Femur (tissue), 1 donor: ENCODE data around the gene ZNF197.
"Not testable (repeated sequence)": the region's sequence is repeated elsewhere in the genome, so short reads cannot be mapped to it uniquely, and the experiment has no call there.

Experiments used
- DNase-seq: peaks from one replicate; pipeline ENCODE4 v3.0.0-alpha.2; 2017

Gene ZNF197

GRCh38 chr3:44624749-44625480 lies at the start of gene ZNF197:
Gene ZNF197, plus strand, starts transcription at chr3:44625036. Its CDS starts 4,119 bp downstream, at chr3:44629155.
- peak; percentile 93 for DNase-seq

- DNase-seq = no peak
These were observed 48.2 kb upstream of the ZNF197 start for GRCh38 chr3:44576613-44577012.

GRCh38 chr3:44577354-44577952 lies 47.4 kb upstream of the ZNF197 start:
- not testable (repeated sequence) for DNase-seq

- DNase-seq = not testable (repeated sequence)
These were observed 46.5 kb upstream of the ZNF197 start for GRCh38 chr3:44578316-44578715.

GRCh38 chr3:44578924-44579515 lies 45.8 kb upstream of the ZNF197 start:
- not testable (repeated sequence) for DNase-seq

GRCh38 chr3:44579749-44580148 lies 45.1 kb upstream of the ZNF197 start:
- not testable (repeated sequence) for DNase-seq

GRCh38 chr3:44580971-44581370 lies 43.9 kb upstream of the ZNF197 start:
- not testable (repeated sequence) for DNase-seq

- peak; percentile 90 for DNase-seq
These were observed 40.0 kb upstream of the ZNF197 start, which contains the start of gene ZNF660 for GRCh38 chr3:44584646-44585501. Gene ZNF660, plus strand, starts transcription at chr3:44584964. Its CDS starts 9,230 bp downstream, at chr3:44594194.

- DNase-seq = no peak
These were observed 28.2 kb upstream of the ZNF197 start for GRCh38 chr3:44596621-44597020.

- DNase-seq = no peak
These were observed 23.1 kb upstream of the ZNF197 start for GRCh38 chr3:44601749-44602148.

GRCh38 chr3:44612678-44613077 lies 12.2 kb upstream of the ZNF197 start:
- no peak for DNase-seq

GRCh38 chr3:44628716-44629115 lies 3.9 kb downstream of the ZNF197 start:
- no peak for DNase-seq

GRCh38 chr3:44632193-44632592 lies 7.4 kb downstream of the ZNF197 start:
- no peak for DNase-seq

- DNase-seq = no peak
These were observed 17.5 kb downstream of the ZNF197 start for GRCh38 chr3:44642337-44642736.

GRCh38 chr3:44643024-44643423 lies 18.2 kb downstream of the ZNF197 start:
- no peak for DNase-seq

- DNase-seq = no peak
These were observed 22.9 kb downstream of the ZNF197 start for GRCh38 chr3:44647771-44648170.

GRCh38 chr3:44648564-44649229 lies 23.9 kb downstream of the ZNF197 start, which contains the start of gene ZNF35:
Gene ZNF35, plus strand, starts transcription at chr3:44648732. Its CDS starts 2,336 bp downstream, at chr3:44651068.
- DNase-seq = peak; percentile 89

GRCh38 chr3:44649709-44650108 lies 24.9 kb downstream of the ZNF197 start:
- no peak for DNase-seq

- no peak for DNase-seq
These were observed 29.2 kb downstream of the ZNF197 start for GRCh38 chr3:44654039-44654438.

GRCh38 chr3:44659015-44659414 lies 34.2 kb downstream of the ZNF197 start:
- no peak for DNase-seq

GRCh38 chr3:44659434-44659833 lies 34.6 kb downstream of the ZNF197 start:
- no peak for DNase-seq

- DNase-seq = no peak
These were observed 36.4 kb downstream of the ZNF197 start for GRCh38 chr3:44661189-44661588.
